ENCODE data around the gene TENM3. TPM values are rescaled to one million over a fixed set of nuclear protein-coding genes. Genes with fewer than 3 reads are reported as not detected.

The TENM3 gene
- total RNA-seq, 4 donors from 2014 or later = 0.18 to 9.4 (median 1.5) TPM

DNA sequence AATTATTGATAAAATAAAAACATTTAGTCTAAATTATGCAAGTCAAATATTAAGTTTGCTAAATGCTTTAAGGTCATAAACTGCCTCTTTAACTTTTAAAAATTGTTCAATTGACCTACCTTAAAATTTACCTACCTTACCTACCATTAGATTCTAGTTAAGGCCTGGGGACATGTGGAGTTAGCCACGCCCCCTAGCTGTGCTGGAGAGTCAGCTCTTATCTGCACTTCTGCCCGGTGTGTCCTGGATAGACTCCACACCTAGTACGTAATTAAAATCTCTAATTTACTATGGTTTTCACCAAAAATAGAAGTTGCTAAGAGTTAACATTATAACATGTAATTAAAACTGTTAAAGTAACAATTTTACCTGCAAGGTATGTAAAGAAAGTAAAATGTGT is 22.7 kb downstream of the TENM3 start:
- Histone ChIP-seq H3K36me3 (no peaks in the 10 kb centered on the region), H3K9me3 (no peaks in the 10 kb centered on the region), H3K4me3 (no peak overlapping the region), H3K27me3 (no peaks in the 10 kb centered on the region), H3K4me1 (no peaks in the 10 kb centered on the region), H3K27ac (no peak overlapping the region)
- DNase-seq = peak in 1 of 3 donors; percentile 47
- TF ChIP-seq POLR2A (IDR thresholded peaks at IDR 0.05) = no peak
- TF ChIP-seq, protein P1, sequence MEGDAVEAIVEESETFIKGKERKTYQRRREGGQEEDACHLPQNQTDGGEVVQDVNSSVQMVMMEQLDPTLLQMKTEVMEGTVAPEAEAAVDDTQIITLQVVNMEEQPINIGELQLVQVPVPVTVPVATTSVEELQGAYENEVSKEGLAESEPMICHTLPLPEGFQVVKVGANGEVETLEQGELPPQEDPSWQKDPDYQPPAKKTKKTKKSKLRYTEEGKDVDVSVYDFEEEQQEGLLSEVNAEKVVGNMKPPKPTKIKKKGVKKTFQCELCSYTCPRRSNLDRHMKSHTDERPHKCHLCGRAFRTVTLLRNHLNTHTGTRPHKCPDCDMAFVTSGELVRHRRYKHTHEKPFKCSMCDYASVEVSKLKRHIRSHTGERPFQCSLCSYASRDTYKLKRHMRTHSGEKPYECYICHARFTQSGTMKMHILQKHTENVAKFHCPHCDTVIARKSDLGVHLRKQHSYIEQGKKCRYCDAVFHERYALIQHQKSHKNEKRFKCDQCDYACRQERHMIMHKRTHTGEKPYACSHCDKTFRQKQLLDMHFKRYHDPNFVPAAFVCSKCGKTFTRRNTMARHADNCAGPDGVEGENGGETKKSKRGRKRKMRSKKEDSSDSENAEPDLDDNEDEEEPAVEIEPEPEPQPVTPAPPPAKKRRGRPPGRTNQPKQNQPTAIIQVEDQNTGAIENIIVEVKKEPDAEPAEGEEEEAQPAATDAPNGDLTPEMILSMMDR (IDR thresholded peaks at IDR 0.05) = no peak

DNA sequence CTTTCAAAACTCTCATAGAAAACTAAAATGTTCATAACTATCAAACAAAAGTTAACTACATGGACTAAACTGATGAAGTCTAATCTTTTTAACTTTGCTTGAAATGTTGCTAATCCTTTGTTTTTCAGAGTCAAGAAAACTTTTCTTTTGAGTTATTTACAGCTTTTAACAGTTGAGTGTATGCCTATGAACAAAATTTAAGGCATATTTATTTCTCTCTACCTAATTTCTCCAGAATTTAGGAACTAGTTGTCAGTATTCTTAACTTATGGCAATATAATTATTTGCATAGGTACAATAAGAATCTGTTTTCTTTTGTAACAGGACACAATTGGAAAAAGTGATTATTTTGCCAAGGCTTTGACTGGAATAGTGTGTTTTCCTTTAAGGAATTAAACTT is 23.8 kb downstream of the TENM3 start:
- no peak for DNase-seq
- no peak overlapping the region for H3K4me3 ChIP-seq
- H3K4me1 ChIP-seq = no peaks in the 10 kb centered on the region
- no peaks in the 10 kb centered on the region for H3K36me3 ChIP-seq
- H3K9me3 ChIP-seq = no peaks in the 10 kb centered on the region
- TF ChIP-seq, protein P1 (IDR thresholded peaks at IDR 0.05) = no peak
- no peak for TF ChIP-seq POLR2A (IDR thresholded peaks at IDR 0.05)
- no peaks in the 10 kb centered on the region for H3K27me3 ChIP-seq
- H3K27ac ChIP-seq = no peak overlapping the region

DNA sequence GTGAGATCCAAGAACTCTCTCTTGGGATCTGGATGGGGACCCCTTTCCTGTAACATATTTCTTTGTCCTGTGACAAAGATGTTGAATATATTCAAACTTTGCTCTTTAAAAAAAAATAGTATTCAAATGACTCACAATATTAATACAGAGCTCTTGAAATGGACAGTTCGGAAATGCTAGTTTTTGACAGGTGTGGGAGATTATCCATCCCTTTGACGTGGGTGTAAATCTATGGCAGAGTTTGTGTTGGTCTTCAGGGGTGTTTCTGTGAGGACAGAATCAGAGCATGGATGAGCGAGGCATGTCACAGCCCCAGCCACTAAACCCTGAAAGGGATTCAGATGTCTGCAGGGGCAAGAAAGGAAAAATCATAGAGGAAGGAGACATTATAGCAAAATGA is 25.8 kb downstream of the TENM3 start:
- TF ChIP-seq POLR2A (IDR thresholded peaks at IDR 0.05) = no peak
- TF ChIP-seq, protein P1 (IDR thresholded peaks at IDR 0.05) = no peak
- no peaks in the 10 kb centered on the region for H3K4me1 ChIP-seq

DNA sequence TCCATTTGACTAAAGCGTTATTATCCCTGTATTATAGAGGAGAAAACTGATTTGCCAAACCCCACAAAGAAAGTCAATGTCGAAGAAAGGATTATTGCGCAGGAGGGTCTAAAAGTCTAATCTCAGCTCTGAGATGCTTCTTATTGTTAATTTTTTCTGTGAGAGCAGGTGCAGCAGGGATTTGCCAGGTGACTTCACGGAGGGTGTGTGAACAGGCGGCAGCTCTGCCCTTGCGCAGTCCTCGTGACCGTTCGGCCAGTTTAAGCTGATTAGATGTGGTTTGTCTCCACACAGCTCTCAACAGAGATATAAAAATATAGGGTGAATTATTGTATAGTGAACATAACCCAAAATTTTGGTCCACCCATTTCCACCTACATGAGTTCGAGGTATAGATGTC is 28.5 kb downstream of the TENM3 start:
- DNase-seq = no peak
- no peak for TF ChIP-seq POLR2A (IDR thresholded peaks at IDR 0.05)
- TF ChIP-seq, protein P1 (IDR thresholded peaks at IDR 0.05) = no peak
- H3K27me3 ChIP-seq = no peaks in the 10 kb centered on the region

More for the DNA sequence above, 25.8 kb downstream of the TENM3 start:
- no peak for DNase-seq
- no peaks in the 10 kb centered on the region for H3K27me3 ChIP-seq
- H3K4me3 ChIP-seq = no peak overlapping the region
- H3K27ac ChIP-seq = no peak overlapping the region
- H3K36me3 ChIP-seq = no peaks in the 10 kb centered on the region
- no peaks in the 10 kb centered on the region for H3K9me3 ChIP-seq

DNA sequence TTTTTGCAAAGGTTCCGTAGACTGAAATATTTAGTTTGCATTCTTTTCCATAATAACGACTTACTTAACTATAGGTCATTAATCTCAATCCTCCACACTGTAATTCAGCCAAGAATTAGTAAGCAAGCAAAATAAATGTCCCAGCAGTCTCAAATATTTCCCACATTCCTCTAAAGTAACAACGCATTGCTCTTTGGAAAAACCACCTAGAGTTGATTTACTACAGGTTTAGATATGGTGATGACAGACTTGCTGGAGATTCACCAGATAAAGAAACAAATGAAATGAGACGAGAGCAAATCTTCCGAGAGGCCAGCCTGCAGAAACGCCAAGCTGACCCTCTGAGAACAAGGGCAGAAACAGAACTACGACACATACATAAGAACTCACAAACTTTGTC is 28.9 kb downstream of the TENM3 start:
- TF ChIP-seq POLR2A (IDR thresholded peaks at IDR 0.05) = no peak
- TF ChIP-seq, protein P1 (IDR thresholded peaks at IDR 0.05) = no peak
- DNase-seq = no peak
- no peaks in the 10 kb centered on the region for H3K4me1 ChIP-seq
- H3K27me3 ChIP-seq = no peaks in the 10 kb centered on the region
- no peak overlapping the region for H3K27ac ChIP-seq
- H3K4me3 ChIP-seq = no peak overlapping the region
- H3K9me3 ChIP-seq = no peaks in the 10 kb centered on the region
- no peaks in the 10 kb centered on the region for H3K36me3 ChIP-seq

More for the DNA sequence above, 28.5 kb downstream of the TENM3 start:
- no peaks in the 10 kb centered on the region for H3K36me3 ChIP-seq
- H3K4me1 ChIP-seq = no peaks in the 10 kb centered on the region
- H3K27ac ChIP-seq = no peak overlapping the region
- no peak overlapping the region for H3K4me3 ChIP-seq
- H3K9me3 ChIP-seq = no peaks in the 10 kb centered on the region

Measured in Peyer's patch (tissue), 4 donors.